HG03521 (cell line): ENCODE results near the gene SRC.

Experiments used
- ATAC-seq: cut with Tn5 transposase; IDR thresholded peaks from one replicate; pipeline ENCODE4 v1.9.1; 2021; ENCODE audit warnings: mild to moderate bottlenecking, moderate library complexity; ENCODE audit not compliant: unreplicated experiment

The SRC gene

DNA sequence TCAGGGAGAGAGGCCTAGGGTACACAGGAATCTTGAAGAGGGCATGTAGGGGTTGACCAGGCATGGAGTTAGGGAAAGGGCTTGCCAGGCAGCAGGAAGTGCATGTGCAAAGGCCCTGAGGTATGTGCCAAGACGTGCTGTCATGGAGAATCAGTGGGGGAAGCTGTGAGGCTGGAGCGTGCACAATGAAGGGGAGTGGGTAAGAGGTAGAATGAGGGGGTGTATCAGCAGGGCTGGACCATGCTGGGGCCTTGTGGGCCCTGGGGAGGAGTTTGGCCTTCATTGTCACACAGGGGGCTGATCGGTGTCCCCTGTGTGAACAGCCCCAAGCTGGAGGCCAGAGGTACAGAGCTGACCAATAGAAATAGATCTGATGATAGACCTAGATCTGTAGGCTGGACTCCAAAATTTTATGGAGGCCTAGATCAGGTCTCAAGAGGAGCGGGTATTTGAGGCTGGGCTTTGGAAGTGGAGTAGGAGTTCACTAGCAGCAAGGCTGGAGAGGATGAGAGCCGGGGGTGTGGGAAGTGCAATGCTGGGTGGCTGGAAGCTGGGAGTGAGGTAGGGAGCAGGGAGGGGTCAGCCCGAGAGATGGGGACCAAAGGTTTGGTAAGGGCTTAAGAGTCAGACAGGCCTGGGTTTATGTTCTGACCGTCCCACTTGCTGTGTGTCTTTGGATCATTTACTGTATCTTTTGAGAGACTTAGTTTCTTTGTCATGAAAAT lies 3.0 kb downstream of the SRC start:
- ATAC-seq = no peak

DNA sequence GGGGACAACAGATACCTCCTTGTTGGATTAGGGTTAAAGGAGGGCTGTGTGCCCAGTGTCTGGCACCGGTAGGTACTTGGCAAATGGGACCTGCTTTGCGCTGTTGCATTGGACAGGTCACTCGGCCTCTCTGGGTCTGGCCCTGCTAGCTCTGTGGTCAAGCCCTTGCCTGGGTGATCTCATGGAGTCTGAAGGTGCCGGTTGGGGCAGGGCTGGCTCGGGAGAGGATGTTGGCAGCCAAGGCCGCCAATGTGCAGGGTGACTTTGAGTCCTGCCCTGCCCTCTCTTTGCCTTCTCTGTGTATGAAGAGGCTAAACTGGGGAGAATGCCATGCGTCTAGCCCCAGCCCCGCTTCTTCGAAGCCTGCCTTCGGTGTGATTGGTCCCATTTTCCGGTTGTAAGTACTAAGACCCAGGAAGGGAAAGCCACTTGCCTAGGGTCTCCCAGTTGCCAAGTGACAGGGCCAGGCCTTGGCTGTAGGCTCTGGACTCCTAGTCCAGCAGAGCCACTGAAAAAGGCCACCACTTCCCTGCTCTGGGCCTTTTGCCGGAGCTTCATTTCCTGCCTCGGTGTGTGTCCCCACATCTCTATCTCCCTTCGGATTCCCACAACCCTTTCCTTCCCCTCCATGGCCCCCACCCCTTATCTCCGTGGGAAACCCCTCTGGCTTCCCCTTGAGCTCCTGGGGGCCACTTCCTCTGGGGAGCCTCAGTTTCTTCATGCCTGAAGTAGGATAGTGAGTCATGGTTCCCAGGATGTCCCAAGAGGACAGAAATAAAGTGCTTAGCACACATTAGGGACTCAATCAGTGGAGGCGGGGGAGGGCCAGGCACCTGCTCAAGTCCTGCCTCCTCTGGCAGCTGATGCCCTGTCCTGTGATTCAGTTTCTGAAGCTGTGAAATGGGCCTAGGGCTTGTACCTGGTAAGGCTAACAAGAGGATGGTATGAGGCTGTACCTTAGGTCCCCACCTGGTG lies 3.9 kb downstream of the SRC start:
- ATAC-seq = no peak

DNA sequence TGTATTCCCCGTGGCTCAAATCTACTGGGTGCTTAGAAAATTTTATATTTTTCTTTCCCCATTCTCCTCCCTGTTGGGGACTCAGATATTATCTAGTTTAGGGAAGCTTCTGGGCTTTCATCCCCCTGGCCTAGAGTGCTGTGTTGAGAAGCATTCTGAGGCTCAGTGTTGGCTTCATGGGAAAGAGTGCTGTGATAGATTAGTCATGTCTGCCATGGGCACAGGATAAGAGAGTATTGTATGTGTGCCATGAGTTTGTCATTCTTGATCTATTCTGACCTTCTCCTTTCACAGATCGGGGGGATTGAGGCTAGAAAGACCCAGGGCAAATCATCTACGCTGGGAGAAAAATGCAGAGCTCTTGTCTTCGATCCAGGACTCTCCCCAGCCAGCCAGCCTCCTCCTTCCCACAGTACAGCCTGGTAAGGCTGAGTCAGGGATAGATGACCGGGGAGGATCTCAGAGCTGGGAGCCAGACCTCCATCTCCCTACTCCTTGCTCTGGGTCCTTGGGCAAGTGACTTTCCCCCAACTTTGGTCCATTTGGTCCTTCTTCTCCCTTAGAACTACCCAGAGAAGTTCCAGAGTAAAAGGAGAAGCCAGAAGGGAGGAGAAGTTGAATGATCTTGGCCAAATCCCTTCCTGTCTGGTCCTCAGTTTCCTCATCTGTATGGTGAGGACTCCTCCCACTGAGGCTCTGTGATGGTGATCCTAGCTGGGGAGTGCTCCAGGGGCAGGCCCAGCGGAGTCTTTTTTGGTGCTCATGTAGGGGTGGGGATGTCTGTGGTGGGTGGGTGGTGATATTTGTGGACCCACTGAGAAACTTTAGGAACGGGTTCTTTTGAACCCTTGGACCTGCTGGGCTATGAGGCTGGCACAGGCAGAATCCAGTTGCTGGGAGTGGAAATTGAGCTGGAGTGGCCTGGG lies 5.0 kb downstream of the SRC start:
- ATAC-seq = no peak

DNA sequence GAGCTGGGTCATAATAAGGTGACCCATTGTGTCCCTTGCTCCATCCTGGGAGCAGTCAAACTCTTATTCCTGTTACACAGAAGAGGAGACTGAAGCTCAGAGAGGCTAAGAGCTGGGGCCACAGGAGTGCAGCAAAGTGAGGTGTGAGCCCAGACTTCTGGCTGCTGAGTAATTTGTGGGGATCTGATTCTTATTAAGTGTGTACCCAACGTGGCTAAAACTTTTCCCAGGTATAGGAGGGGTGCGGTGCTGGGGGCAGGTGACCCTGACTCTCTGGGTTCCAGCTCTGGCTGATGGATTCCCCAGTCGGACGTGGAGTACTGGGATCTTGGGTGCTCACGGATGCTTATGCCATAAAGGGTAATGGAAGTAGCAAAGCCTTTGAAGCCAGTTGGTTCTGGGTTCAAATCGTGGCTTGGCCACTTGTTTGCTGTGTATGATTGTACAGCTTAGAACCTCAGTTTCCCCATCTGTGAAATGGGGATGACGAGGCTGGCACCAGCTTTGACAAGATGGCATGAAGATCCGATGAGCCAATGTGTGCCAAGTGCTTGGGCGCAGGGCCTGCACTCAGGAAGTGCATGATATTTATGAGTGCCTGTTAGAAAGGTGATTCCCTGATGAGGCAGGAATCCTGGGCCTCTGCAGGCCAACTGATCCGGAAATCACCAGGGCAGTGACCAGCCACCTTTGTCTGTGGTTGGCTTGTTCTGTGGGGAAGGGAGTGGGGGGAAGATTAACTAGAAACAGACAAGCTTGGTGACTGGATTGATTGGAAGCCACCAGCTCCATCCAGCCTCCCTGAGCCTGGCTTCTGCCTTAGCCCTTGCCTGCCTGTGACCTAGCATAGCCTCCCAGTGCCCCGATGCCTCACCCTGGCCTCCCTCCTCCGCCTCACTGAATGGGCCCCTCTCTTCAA lies 6.0 kb downstream of the SRC start:
- ATAC-seq = no peak

DNA sequence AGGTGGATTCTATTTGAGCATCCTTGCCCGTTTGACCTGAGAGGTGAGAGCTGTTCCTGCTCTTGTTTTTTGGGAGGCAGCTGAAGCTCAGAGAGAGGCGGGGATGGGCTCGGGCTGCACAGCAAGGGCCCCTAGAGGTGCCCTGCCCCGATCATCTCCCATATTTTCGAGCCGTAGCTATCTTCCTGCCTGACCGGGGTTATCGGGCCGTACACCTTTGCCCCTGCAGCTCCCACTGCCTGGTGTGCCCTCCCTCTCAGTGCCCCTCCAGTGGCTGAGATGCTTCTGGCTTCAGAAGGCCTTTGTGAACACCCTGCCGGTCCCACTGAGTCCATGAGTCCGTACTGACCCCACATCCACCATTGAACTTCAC lies 6.7 kb downstream of the SRC start:
- ATAC-seq = no peak

DNA sequence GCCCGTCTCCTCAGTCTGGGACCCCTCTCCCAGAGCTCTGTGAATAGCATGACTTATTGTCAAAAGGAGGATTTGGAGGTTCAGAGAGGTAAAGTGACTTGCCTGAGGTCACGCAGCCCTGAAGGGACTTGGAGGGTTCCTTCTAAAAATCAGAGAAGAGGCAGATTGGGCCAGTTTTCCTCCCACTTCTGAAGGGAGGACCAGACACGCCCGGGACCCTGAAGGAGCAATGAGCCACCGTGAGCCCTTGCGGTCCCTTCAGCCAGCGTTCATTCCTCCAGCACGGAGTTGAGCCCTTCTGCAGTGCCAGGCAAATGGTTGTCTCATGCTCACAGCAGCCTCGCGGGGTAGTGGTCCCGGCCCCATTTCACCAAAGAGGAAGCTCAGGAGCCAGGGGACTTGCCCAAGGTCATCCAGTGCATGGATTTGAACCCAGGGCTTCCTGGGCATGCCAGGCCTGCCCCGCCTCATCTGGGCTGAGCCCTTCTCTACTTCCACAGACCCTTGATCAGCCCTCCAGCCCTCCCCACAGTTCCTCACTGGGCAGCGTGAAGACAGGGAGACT lies 7.4 kb downstream of the SRC start:
- no peak for ATAC-seq

DNA sequence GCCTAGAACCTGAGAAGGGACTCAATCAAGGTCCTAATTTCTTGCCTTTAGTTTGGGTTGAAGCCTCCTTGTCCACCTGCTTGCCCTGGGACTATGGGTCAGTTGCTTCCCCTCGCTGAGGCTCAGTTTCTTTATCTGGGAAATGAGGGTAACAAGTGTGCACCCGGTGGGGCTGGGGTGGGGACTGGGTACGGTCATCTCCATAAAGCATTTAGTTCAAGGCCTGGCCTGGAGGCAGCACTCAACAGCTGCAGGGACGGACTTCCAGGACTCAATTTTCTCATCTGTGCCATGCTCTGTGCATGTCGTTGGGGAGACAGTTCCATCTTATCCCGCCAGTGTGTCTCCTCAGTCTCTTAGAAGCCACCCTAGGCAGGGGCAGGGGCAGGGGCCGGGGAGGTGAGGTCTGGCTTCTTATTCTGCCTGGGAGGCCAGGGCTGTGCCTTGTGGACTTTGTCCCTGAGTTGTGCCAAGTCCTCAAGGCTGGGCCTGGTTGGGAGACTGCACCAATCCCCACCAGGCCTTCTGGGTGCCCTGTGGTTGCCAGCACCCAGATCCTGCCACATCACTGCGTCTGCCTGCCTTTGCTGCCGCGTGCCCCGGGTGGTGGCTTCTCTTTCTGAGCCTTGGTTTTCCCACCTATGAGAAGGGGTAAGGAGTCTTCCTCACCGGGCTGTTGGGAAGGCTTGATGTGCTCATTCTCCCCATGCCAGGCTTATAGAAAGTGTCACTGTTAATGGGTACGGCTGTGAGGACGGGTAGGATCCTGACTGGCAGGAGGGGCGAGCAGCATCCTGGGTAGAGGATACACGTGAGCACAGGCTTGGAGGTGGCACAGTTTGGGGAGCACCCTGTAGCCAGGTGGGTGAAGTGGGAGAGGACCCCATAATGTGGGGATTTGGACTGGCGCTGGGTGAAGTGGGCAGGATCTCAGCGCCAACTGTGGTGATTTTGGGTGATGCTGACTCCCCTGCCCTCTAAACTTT lies 8.6 kb downstream of the SRC start:
- ATAC-seq = no peak

DNA sequence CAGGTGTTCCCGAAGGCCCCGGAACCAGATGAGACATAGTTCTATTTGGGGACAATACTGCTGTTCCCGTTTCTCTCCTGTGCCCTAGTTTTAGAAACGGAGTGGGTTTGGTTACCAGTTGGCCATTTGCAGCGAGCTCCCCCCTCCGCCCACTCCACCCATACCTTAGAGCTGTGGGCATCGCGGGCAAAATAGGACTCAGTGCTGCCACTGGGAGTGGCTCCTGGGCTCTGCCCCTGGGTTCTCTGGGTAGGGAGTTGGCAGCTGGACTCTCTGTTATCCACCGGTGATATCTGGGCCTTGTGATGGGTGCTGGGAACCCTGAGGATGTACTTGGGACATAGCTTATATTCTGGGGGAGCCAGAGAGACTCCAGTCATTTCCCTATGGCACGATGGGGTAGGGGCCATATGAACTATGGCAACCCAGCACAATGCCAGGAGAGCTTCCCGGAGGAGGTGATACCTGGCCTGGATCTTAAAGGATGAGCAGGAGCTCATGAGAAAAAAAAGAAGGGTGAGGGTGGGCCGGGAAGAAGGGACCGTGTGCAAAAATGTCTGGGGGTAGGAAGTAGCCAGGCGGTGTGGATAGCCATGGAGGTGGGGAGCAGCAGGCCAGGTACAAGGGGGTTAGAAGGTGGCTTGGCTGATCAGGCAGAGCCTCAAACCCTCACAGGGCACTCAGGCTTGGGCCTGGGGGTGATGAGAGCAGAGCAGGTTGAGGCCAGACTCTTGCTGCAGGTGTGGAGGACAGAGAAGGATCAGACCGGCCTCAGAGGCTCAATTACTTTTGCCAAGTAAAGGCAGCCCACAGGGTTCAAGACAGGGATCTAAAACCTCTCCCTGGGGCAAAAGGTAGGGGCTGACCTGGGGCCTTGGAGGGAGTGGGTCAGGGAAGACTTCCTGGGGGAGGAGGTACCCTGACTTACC lies 9.6 kb downstream of the SRC start:
- no peak for ATAC-seq

DNA sequence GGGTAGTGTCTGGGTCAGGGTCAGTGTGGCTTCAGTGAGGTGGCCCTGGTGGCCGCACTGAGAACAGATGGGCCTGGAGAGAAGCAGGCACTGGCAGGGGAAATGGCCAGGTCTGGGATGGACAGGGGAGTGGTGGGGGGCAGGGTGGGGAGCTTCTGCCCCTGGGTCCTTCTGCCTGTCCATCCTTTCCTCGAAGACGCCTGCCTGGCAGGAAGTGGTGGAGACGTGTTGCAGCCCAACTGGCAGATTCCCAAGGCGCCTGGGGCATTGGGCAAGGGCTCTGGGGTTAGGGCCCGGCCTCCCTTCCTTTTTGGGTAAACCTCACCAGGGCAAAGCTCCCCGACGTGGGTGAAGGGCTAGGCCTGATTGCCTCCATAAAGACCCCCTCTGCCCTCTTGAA lies 10.4 kb downstream of the SRC start:
- ATAC-seq = no peak

DNA sequence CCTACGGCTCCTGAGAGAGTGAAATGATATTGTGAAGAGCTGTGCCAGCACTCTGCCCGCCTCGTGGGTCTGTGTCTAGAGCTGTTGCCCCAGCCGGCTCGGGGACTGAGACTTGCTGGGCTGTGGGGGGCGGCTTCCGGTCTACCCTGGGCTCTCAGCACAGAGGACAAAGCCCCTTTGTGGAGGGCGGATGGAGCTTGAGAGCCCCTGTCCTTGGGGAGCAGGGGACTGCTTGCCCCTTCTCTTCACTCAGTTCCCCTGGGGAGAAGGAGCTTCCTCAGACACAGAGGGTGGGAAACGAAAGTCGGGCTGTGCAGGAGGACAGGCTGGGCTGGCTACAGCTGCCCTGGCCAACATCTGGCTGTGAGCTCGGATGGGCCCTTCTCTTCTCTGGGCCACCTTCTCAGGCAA lies 11.0 kb downstream of the SRC start:
- no peak for ATAC-seq

DNA sequence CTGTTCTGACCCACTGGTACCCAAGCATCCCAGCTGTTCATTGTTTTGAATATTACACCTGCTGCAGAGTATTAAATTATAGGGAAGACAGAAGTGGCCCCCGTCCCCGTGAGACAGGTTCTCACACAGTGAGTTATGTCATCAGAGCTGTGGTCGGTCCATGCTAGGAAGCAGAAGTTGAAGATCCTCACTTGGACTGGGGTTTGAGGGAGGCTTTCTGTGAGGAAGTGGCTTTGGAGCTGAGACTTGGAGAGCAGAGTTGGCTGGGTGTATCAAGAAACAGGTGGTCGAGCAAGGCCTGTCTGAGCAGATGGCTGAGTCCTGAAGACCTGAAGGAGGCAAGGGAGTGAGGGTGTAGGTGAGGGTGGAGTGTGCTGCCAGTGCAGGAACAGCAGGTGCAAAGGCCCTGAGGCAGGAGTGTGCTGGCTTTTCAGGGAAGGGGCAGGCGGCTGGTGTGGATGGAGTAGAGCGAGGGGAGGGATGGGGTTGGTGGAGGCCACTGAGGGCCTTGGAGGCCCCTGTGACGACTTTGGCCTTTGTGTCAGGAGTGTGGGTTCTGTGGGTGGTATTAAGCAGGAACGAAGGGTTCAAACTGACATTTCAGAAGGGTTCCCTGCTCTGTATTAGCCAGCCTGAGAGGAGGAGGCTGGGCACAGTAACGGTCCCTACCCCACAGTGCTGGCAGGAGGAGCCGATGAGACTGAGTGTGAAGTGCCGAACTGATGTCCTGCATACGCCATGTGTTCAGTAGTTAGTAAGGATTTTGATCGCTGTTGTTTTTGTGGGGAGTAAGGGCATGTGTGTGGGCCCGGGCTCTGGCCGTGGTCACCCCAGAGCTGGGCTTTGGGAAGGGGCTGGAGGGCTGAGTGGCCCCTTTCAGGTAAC lies 11.8 kb downstream of the SRC start:
- ATAC-seq = no peak

DNA sequence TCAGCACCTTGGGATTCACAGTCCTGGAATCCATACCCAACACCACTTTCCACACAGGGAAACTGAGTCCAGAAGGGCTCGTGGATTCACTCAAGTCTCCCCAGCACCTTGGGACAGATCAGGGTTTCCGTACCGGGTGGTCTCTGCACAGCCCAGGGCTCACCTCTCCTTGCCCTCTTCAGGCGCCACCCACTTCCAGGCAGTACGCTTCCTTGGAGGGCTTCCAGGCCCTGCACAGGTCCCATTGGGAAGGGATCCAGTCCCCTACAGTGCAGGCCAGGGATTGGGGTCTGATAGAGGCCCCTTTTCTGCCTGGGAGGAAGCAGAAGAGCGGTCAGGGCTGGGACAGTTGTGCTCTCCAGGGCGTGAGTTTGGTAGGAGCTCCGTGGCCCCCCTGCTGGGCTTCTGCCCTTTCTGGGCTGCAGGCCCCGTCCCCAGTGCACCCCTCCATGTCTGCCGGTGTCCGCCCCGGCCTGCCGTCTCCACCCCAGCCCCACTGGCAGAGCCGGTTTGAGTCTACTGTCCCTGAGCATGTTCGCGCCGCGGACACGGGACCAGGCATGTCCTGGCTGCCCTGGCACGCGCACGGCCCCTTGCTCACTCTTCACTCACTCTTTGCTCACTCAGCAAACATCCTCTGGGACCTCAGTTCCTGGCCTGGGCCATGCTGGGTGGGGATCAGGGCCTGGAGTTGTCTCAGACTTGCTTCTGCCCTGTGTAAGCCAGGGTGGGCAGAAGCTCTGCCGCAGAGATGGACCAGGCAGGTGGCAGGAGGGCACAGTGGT lies 12.6 kb downstream of the SRC start:
- ATAC-seq = no peak

DNA sequence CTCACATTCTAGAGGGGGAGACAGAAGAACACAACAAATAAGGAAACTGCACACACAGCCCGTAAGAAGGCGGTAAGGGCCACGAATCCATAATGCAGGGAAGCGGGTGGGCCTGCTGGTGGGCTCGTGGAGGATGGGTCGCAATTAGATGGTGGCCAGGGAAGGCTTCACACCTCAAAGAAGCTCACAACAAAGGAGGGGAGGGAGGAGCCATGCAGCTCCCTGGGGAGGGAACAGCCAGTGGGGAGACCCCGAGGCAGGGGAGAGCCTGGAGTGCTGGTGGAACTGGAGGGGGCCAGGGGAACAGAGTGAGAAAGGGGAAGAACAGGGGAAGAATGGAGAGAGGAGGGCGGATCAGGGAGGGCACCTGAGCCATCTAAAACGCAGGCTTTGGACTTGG lies 13.4 kb downstream of the SRC start:
- ATAC-seq = no peak

DNA sequence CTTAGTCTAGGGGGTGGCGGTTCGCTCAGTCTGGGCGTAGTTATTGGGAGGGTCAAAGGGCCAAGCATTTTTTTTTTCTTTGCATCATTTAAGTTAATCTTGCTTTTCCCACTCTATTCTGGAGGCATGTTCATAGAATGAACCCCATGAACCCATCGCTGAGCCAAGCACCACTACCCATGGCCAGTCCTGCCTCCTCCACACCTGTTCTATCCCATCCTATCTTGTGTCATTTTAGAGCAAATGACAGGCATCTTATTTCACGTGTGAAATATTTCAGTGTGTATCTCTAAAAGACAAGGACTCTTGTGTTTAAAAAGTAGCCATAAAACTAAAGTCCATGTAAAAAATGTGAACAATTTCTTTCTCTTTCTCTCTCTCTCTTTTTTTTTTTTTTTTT lies 13.9 kb downstream of the SRC start:
- ATAC-seq = no peak

DNA sequence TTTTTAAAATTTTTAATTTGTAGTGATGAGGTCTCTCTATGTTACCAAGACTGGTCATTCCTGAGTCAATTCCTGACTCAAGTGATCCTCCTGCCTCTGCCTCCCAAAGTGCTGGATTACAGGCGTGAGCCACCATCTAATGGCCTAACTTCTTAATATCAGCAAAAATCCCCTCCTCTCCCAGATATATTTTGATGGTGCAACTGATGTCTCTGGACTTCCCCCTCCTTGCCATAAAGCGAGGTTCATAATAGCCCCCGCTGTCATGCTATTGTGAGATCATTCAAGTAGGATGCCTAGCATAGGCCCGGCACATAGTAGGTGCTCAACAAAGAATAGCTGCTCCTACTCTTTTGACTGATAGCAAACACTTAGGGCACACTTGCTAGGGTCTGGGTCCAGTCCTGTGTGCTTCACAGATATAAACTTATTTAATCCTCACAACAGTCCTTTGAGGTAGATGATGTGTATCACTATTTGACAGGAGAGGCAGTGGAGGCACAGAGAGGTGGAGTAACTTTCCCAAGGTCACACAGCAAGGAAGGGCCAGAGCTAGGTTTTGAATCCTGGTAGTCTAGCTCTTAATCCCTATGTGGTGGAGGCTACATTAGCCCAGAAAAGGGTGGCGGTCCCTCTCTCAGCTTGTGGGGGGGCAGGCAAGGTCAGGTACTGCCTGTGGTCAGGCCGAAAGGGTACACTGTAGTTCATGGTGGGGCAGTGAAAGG lies 14.6 kb downstream of the SRC start:
- no peak for ATAC-seq
